Thyroid gland (tissue), 4 donors: Measurements from ENCODE around the gene SLC13A3. TPM values are rescaled to one million over a fixed set of nuclear protein-coding genes. Genes with fewer than 3 reads are reported as not detected.
A peak's percentile ranks its signal among the peaks of the same experiment; 100 is the strongest.

Source experiments
- DNase-seq, 2 donors: peaks; one replicate each; pipeline ENCODE4 v3.0.0-alpha.2; 2019
- H3K27ac ChIP-seq, 3 donors: fragments of 200-600 bp; sonication (generic); 1 replicate in 2 of 3; 2 replicates in 1 of 3; pipeline ENCODE4 v1.5.1; 2016 to 2019; ENCODE audit warnings: mild to moderate bottlenecking in 1 of 3, moderate library complexity in 1 of 3
- H3K27me3 ChIP-seq: fragments of 200-600 bp; sonication (generic); one replicate; pipeline ENCODE4 v1.5.1; 2019
- H3K36me3 ChIP-seq, 2 donors: fragments of 200-600 bp; sonication (generic); one replicate each; pipeline ENCODE4 v1.5.1; 2016 to 2019
- H3K4me1 ChIP-seq, 2 donors: fragments of 200-600 bp; sonication (generic); one replicate each; pipeline ENCODE4 v1.5.1; 2017 to 2019
- H3K4me3 ChIP-seq, 3 donors: fragments of 200-600 bp; sonication (generic); replicated peaks in 1 of 3; 1 replicate in 2 of 3; 2 replicates in 1 of 3; pipeline ENCODE4 v1.5.1; 2016; ENCODE audit warnings: mild to moderate bottlenecking in 1 of 3
- H3K9me3 ChIP-seq: fragments of 200-600 bp; sonication (generic); one replicate; pipeline ENCODE4 v1.5.1; 2017
- POLR2A ChIP-seq, 2 donors: fragments of 450-650 bp; IDR thresholded peaks; one replicate each; pipeline ENCODE4 v1.6.1; 2017; ENCODE audit warnings: antibody characterized with exemption in 2 of 2, mild to moderate bottlenecking in 2 of 2, moderate library complexity in 1 of 2
- WGBS, 2 donors: methylation state at CpG; one replicate each; pipeline ENCODE4 v1.1.5; 2017; 5-methylcytosine and 5-hydroxymethylcytosine counted together
- intact Hi-C: fragments of 100-400 bp; cut with DNase I; formaldehyde crosslinking; loops from one replicate; pipeline ENCODE4 v1.15.1; 2023
- total RNA-seq, 4 donors: library from RNA; depleted of rRNA; stranded (reverse); fragments of >200 nt; gene quantifications; one replicate each; pipeline ENCODE4 v1.2.3, GENCODE V29; 2016
- TF ChIP-seq, protein P1 (sequence below), 6 experiments: fragments of 200-600 bp in 3 of 6; fragments of 450-650 bp in 3 of 6; sonication (generic) in 3 of 6; IDR thresholded peaks; one replicate each; pipeline ENCODE4 v1.5.1; 2016 to 2019; ENCODE audit warnings: antibody characterized with exemption in 6 of 6, mild to moderate bottlenecking in 2 of 6, inconsistent platforms in 1 of 6, moderate library complexity in 1 of 6

The SLC13A3 gene
- total RNA-seq, 4 donors from 2014 or later: 1.8 to 4.2 (median 2.1) TPM

DNA sequence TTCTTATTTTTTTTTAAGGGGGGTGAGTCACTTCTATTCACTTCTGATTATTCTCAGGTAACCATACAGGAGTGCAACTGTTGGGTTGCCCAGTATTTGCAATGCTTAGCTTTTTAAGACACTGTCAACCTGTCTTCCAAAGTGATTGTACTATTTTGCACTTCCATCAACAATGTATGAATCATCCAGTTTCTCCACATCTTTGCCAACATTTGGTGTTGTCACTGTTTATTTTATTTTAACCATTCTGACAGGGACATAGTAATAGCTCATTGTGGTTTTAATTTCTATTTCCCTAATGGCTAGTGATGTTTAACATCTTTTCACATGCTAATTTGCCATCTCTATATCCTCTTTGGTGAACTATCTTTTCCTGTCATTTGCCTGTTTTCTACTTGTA is 1.4 kb upstream of the SLC13A3 start:
- no peaks in the 10 kb centered on the region for H3K27me3 ChIP-seq
- H3K9me3 ChIP-seq: no peaks in the 10 kb centered on the region
- intact Hi-C loops: no loop called here
- TF ChIP-seq, protein P1, sequence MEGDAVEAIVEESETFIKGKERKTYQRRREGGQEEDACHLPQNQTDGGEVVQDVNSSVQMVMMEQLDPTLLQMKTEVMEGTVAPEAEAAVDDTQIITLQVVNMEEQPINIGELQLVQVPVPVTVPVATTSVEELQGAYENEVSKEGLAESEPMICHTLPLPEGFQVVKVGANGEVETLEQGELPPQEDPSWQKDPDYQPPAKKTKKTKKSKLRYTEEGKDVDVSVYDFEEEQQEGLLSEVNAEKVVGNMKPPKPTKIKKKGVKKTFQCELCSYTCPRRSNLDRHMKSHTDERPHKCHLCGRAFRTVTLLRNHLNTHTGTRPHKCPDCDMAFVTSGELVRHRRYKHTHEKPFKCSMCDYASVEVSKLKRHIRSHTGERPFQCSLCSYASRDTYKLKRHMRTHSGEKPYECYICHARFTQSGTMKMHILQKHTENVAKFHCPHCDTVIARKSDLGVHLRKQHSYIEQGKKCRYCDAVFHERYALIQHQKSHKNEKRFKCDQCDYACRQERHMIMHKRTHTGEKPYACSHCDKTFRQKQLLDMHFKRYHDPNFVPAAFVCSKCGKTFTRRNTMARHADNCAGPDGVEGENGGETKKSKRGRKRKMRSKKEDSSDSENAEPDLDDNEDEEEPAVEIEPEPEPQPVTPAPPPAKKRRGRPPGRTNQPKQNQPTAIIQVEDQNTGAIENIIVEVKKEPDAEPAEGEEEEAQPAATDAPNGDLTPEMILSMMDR (IDR thresholded peaks at IDR 0.05): no peak
- no peak for TF ChIP-seq POLR2A (IDR thresholded peaks at IDR 0.05)
- DNase-seq: no peak
- no peaks in the 10 kb centered on the region for H3K36me3 ChIP-seq
- H3K27ac ChIP-seq: no peak overlapping the region
- H3K4me1 ChIP-seq: no peaks in the 10 kb centered on the region
- H3K4me3 ChIP-seq: no peak overlapping the region

DNA sequence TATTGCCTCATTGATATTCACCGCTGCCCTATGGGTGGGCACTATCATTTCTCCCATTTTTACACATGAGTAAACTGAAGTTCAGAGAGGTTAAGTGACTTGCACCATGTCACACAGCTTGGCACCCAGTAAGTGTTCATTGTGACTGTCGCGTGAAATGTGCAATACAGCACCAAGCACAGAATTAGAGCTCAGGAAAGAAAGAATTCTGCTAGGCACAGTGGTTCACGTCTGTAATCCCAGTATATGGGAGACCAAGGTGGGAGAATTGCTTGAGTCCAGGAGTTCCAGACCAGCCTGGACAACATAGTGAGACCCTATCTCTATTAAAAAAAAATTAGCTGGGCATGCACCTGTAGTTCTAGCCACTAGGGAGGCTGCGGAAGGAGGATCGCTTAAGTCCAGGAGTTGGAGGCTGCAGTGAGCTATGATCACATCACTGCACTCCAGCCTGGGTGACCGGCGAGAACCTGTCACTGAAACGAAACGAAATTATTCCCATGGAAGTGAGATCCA is 626 bp downstream of the SLC13A3 start:
- H3K27me3 ChIP-seq: no peaks in the 10 kb centered on the region
- TF ChIP-seq, protein P1 (IDR thresholded peaks at IDR 0.05): no peak
- no peak for TF ChIP-seq POLR2A (IDR thresholded peaks at IDR 0.05)
- no peak overlapping the region for H3K4me3 ChIP-seq
- H3K36me3 ChIP-seq: no peaks in the 10 kb centered on the region
- H3K4me1 ChIP-seq: no peaks in the 10 kb centered on the region
- DNase-seq: peak in 1 of 2 donors; percentile 1
- intact Hi-C loops: no loop called here
- no peaks in the 10 kb centered on the region for H3K9me3 ChIP-seq
- 79 to 85% methylated on average over 10 of the region's 10 CpGs for WGBS, 2 donors
- H3K27ac ChIP-seq: no peak overlapping the region

DNA sequence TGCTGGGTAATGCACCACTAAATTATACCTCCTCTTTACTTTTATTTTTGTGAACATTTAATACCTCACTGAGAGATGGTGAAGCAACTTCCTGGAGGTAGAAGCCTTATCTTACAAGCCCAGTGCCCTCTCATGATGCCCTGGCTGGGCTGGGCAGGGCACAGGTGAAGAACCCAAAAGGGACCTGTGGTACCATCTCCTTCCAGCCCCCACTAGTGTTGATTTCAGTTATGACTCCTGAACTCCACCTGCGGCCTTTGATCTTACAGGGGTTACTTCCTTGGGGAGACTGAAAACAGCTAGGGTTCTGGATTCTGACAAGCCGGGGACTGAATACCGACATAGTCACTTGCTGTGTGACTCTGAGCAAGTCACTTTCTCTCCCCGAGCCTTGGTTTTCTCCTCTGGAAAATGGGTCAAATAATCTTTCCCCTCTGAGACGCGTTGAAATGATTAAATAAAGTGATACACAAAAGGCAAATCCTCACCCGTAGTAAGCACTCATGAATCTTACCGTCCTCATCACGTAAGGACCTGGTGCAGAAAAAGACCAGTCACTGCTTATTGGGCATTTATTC is 1.2 kb downstream of the SLC13A3 start:
- no peak for TF ChIP-seq POLR2A (IDR thresholded peaks at IDR 0.05)
- TF ChIP-seq, protein P1 (IDR thresholded peaks at IDR 0.05): no peak
- no peaks in the 10 kb centered on the region for H3K36me3 ChIP-seq
- H3K9me3 ChIP-seq: no peaks in the 10 kb centered on the region
- H3K27me3 ChIP-seq: no peaks in the 10 kb centered on the region
- intact Hi-C loops: no loop called here
- H3K4me1 ChIP-seq: no peaks in the 10 kb centered on the region
- H3K4me3 ChIP-seq: no peak overlapping the region
- 95 to 96% methylated on average over 9 of the region's 9 CpGs for WGBS, 2 donors
- H3K27ac ChIP-seq: no peak overlapping the region
- no peak for DNase-seq

DNA sequence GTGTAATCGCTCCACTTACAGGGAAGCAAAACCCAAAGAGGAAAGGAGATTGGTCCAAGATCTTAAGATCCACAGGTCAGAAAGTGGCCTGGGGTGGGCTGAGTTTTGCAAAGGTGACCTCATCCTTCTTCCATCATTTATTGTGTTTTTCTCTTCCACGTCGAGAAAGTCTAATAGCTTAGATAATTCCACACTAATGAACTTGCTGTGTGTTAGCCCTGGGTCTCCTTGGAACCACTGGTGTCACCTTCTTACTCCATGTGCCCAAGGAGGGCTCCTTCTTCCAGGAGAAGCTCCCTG is 1.7 kb downstream of the SLC13A3 start:
- DNase-seq: no peak
- Histone ChIP-seq H3K27ac (no peak overlapping the region), H3K9me3 (no peaks in the 10 kb centered on the region), H3K4me1 (no peaks in the 10 kb centered on the region), H3K36me3 (no peaks in the 10 kb centered on the region), H3K27me3 (no peaks in the 10 kb centered on the region), H3K4me3 (no peak overlapping the region)
- WGBS, 2 donors: 80 to 82% methylated on average over 3 of the region's 3 CpGs
- no peak for TF ChIP-seq POLR2A (IDR thresholded peaks at IDR 0.05)
- TF ChIP-seq, protein P1 (IDR thresholded peaks at IDR 0.05): no peak
- intact Hi-C loops: no loop called here

DNA sequence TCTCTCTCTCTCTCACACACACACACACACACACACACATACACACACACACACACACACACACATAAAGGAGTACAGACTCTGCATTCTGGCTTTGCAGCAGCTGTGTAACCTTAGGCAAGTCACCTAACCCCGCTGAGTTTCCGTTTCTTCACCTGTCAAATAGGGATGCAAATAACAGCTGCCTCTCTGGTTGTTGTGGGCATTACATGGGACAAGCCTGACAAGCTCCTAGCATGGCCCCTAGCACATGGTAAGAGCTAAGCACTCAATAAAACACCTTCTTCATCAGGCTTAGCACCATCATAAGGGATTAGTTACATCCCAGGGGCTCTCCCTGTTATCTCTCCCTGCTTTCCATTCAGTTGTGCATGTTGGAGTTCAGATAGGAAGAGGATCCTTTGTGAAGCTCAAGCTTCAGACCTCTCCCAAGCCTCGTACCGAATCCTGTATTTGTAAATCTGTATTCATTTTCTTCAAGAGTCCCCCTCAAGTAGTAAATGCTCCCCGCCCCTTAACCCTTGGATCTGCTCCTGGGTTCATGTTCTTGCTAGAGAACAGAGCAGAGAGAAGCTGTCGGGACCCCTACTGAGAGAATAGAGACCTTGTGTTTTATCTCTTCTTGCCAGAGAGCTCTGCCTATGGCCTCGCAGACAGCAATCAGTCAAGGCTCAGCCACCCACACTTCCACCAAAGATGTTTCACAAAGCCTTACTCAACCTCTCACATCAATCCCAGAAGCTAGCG is 2.2 kb downstream of the SLC13A3 start:
- no peak overlapping the region for H3K4me3 ChIP-seq
- no peaks in the 10 kb centered on the region for H3K27me3 ChIP-seq
- no peaks in the 10 kb centered on the region for H3K4me1 ChIP-seq
- WGBS, 2 donors: 73 to 78% methylated on average over 8 of the region's 8 CpGs
- H3K9me3 ChIP-seq: no peaks in the 10 kb centered on the region
- H3K27ac ChIP-seq: no peak overlapping the region
- no peak for DNase-seq
- no peaks in the 10 kb centered on the region for H3K36me3 ChIP-seq
- intact Hi-C loops: no loop called here
- TF ChIP-seq, protein P1 (IDR thresholded peaks at IDR 0.05): no peak
